Lung (tissue), 12 donors: Measurements from ENCODE around the gene PDGFD. TPM values are rescaled to one million over a fixed set of nuclear protein-coding genes. Genes with fewer than 3 reads are reported as not detected.

ENCODE experiments used
- ATAC-seq: fragments of 200-7000 bp; cut with Tn5 transposase; one replicate; pipeline ENCODE4 v1.9.1; 2020; ENCODE audit warnings: moderate number of reproducible peaks; ENCODE audit not compliant: insufficient read depth, low FRiP score
- DNase-seq, 3 donors: peaks; one replicate each; pipeline ENCODE4 v3.0.0-alpha.2; 2013 to 2017
- H3K27ac ChIP-seq, 2 donors: one replicate each; pipeline ENCODE4 v1.5.1; 2013; ENCODE audit warnings: mild to moderate bottlenecking in 2 of 2, moderate library complexity in 2 of 2, control low read depth in 1 of 2, inconsistent platforms in 1 of 2, low read depth in 1 of 2, low read length in 1 of 2
- H3K27me3 ChIP-seq, 3 donors: one replicate each; pipeline ENCODE4 v1.5.1; 2013; ENCODE audit warnings: low read length in 2 of 3; ENCODE audit not compliant: control insufficient read depth in 3 of 3, insufficient read depth in 3 of 3
- H3K36me3 ChIP-seq, 4 donors: one replicate each; pipeline ENCODE4 v1.5.1; 2013; ENCODE audit warnings: low read length in 4 of 4, mild to moderate bottlenecking in 1 of 4, moderate library complexity in 1 of 4; ENCODE audit not compliant: control insufficient read depth in 4 of 4, insufficient read depth in 4 of 4
- H3K4me1 ChIP-seq, 5 donors: one replicate each; pipeline ENCODE4 v1.5.1; 2013; ENCODE audit warnings: low read length in 5 of 5, mild to moderate bottlenecking in 2 of 5, moderate library complexity in 1 of 5; ENCODE audit not compliant: control insufficient read depth in 5 of 5, insufficient read depth in 5 of 5
- H3K4me3 ChIP-seq: one replicate; pipeline ENCODE4 v1.5.1; 2013; ENCODE audit warnings: mild to moderate bottlenecking, control low read depth, moderate library complexity
- H3K9ac ChIP-seq, 2 donors: one replicate each; pipeline ENCODE4 v1.5.1; 2013; ENCODE audit warnings: low read length in 2 of 2, control low read depth in 1 of 2; ENCODE audit not compliant: insufficient read depth in 1 of 2
- H3K9me3 ChIP-seq, 4 donors: one replicate each; pipeline ENCODE4 v1.5.1; 2013; ENCODE audit warnings: low read length in 3 of 4, mild to moderate bottlenecking in 1 of 4, moderate library complexity in 1 of 4; ENCODE audit not compliant: control insufficient read depth in 4 of 4, insufficient read depth in 3 of 4
- CTCF ChIP-seq: IDR thresholded peaks from 2 replicates; pipeline ENCODE4 v1.5.1; 2012; ENCODE audit warnings: mild to moderate bottlenecking; ENCODE audit errors: control extremely low read depth, extremely low read depth
- WGBS, 2 donors: extraction: QIAGEN DNeasy Blood & Tissue Kit; methylation state at CpG; one replicate each; pipeline ENCODE4 v1.1.7; 2013; 5-methylcytosine and 5-hydroxymethylcytosine counted together
- polyA plus RNA-seq, 2 donors: library from polyadenylated mRNA; stranded (reverse); fragments of 200-250 nt; gene quantifications; one replicate each; pipeline ENCODE4 v1.2.1, GENCODE V29; 2013
- total RNA-seq, 2 donors: library from RNA; depleted of rRNA in 1 of 2; stranded (reverse); fragments of >200 nt in 1 of 2; gene quantifications; one replicate each; pipeline ENCODE4 v1.2.1, GENCODE V29; 2014 to 2021
- donor health status: control.
- donor health status: control.
- donor health status: Bipolar disorder and iron deficiency.
- donor health status: healthy.
- donor health status: DM: yes; HTN: yes; CAD: no.

Gene PDGFD
- total and polyA plus RNA-seq, 4 donors, result 0.71 to 10.6 (median 1.4) TPM

- H3K4me1 ChIP-seq, result no peaks in the 10 kb centered on the region
- no peak for ATAC-seq
- no peaks in the 10 kb centered on the region for H3K9me3 ChIP-seq
- H3K36me3 ChIP-seq, result no peaks in the 10 kb centered on the region
- TF ChIP-seq CTCF, result no peak
- H3K27me3 ChIP-seq, result no peaks in the 10 kb centered on the region
- 95 to 97% methylated on average over 2 of the region's 2 CpGs for WGBS, 2 donors
- H3K4me3 ChIP-seq, result no peak overlapping the region
- no peak overlapping the region for H3K9ac ChIP-seq
- no peak overlapping the region for H3K27ac ChIP-seq
- no peak for DNase-seq
Observed at GRCh38 chr11:104127828-104128227, 36.1 kb downstream of the PDGFD start.

DNA sequence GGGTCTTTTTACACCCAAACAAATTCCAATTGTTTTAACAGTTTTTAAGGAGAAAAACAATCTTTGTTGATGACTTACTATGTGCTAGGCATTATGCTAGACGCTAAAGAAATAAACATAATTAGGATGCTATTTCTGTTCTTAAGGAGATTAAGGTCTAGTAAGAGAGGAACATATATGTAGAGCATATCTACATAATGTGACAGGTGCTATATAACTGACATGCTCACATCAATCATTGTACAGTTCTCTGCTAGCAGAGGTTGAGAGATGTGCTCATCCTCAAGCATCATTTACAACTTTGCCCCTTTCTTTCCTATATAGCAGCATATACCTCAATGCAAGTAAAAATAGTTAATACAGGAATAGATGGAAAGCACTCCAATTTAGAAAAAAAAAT, 37.5 kb downstream of the PDGFD start:
- no peak for TF ChIP-seq CTCF
- DNase-seq, result no peak

DNA sequence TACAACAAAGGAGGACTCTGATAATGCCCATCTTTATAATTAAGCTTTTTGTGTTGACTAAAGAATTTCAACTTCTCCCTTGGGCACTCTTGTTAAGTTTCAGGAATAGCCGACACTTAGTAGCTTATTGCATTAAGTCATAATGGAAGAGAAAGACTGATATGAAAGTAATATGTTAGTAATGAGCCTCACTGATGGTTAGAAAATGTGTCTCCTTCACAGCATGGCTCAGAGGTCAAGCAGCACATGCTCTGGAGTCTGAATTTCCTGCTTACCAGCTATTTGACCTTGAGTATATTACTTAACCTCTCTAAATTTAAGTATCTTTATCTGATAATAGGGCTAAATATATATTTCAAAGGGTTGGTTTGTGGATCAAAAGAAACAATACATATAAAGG, 39.0 kb downstream of the PDGFD start:
- ATAC-seq, result no peak
- H3K4me3 ChIP-seq, result no peak overlapping the region
- TF ChIP-seq CTCF, result no peak
- WGBS, 2 donors, result 75 to 82% methylated on average over 1 of the region's 1 CpG
- H3K9me3 ChIP-seq, result no peaks in the 10 kb centered on the region
- H3K4me1 ChIP-seq, result peaks cover 0 to 6% (median 0%) of the 10 kb centered on the region in 5 donors
- DNase-seq, result no peak
- H3K27me3 ChIP-seq, result no peaks in the 10 kb centered on the region
- no peak overlapping the region for H3K27ac ChIP-seq
- H3K36me3 ChIP-seq, result no peaks in the 10 kb centered on the region
- no peak overlapping the region for H3K9ac ChIP-seq

More for the DNA sequence above, 37.5 kb downstream of the PDGFD start:
- Histone ChIP-seq H3K9me3 (no peaks in the 10 kb centered on the region), H3K36me3 (no peaks in the 10 kb centered on the region), H3K9ac (no peak overlapping the region), H3K4me1 (peaks cover 0 to 4% (median 0%) of the 10 kb centered on the region in 5 donors), H3K4me3 (no peak overlapping the region), H3K27ac (no peak overlapping the region), H3K27me3 (no peaks in the 10 kb centered on the region)
- 87 to 95% methylated on average over 1 of the region's 1 CpG for WGBS, 2 donors
- no peak for ATAC-seq

DNA sequence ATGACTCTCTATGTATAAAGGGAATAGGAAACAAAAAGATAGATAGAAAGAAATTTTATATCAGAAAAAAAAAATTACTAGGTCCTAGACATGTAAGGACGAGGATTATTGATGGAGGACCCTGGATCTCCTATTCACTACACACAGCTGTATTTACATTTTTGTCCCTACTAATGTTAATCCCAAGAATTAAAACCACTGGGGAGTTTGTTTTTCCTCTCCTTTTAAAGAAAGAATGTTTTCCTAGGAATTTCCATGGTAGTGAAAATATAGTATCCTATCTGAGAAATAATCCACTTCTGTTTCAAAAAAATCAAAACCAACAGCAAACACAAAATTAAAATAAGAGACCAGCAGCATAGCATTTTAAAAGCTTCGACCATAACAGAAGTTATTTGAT, 41.1 kb downstream of the PDGFD start:
- peaks cover 0 to 6% (median 0%) of the 10 kb centered on the region in 5 donors for H3K4me1 ChIP-seq
- no peak overlapping the region for H3K27ac ChIP-seq
- WGBS, 2 donors, result 61 to 79% methylated on average over 2 of the region's 2 CpGs
- no peak for DNase-seq
- TF ChIP-seq CTCF, result no peak
- H3K9ac ChIP-seq, result no peak overlapping the region
- H3K4me3 ChIP-seq, result no peak overlapping the region
- no peaks in the 10 kb centered on the region for H3K9me3 ChIP-seq
- no peaks in the 10 kb centered on the region for H3K27me3 ChIP-seq
- H3K36me3 ChIP-seq, result no peaks in the 10 kb centered on the region
- no peak for ATAC-seq
